HCEC 1CT (cell line): ENCODE measurements around the gene RPL22L1.
"Not testable (repeated sequence)": the region's sequence is repeated elsewhere in the genome, so short reads cannot be mapped to it uniquely, and the experiment has no call there.

Source experiments
- DNase-seq: peaks from one replicate; pipeline ENCODE4 v3.0.0-alpha.2; 2017

Gene RPL22L1

GRCh38 chr3:170823562-170823961 lies 46.4 kb downstream of the RPL22L1 start:
- not testable (repeated sequence) for DNase-seq

DNA sequence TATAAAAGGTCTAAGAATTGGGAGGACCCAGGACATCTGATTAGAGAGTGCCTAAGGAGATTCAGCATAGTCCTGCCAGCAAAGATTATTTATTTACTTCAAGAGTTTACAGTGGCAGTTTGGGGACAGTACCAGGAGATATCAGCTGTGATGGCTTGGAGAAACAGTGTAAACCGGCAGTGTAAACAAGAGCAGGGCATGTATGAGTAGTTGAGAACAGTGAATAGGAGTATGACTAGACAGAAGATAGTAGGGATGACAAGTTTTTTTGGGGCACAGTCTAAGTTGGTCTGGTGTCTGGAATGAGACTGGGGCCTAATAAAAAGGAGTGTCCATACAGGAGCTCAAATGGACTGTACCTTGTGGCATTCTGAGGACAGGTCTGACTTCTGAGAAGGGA lies 51.7 kb downstream of the RPL22L1 start:
- DNase-seq: not testable (repeated sequence)

DNA sequence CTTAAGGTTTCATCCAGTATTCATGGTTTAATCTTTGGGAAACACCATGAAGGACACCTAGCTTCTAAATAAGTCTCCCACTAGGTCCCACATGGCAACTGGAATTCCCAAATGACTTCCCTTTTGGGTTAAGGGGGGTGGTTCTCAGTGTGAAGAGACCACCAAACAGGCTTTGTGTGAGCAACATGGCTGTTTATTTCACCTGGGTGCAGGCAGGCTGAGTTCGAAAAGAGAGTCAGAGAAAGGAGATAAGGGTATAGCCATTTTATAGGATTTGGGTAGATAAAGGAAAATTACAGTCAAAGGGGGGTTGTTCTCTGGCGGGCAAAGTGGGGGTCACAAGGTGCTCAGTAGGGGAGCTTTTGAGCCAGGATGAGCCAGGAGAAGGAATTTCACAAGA lies 52.5 kb downstream of the RPL22L1 start:
- not testable (repeated sequence) for DNase-seq

DNA sequence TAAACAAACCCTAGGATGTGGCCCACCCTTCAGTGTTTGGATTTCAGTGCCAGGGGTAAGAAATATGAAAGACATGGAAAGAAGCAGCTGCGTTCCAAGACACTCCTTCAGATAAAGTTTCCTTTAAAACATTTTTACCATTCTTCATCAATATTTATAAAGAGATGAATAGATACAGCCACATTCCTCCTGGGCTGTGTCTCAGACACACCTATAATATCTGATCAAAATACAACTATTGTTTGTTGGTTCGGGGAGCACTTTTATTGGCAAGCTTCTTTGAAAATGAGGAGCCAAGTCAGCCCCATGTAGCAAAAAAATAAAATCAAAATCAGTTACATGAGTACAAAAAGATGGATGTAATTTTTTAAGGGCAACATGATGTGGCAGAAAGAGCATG lies 53.2 kb downstream of the RPL22L1 start:
- no peak for DNase-seq

GRCh38 chr3:170816341-170816740 lies 53.7 kb downstream of the RPL22L1 start:
- DNase-seq: no peak

GRCh38 chr3:170815936-170816335 lies 54.1 kb downstream of the RPL22L1 start:
- no peak for DNase-seq

GRCh38 chr3:170815340-170815739 lies 54.7 kb downstream of the RPL22L1 start:
- DNase-seq: no peak
